ENCODE results near the gene CD200. TPM values are rescaled to one million over a fixed set of nuclear protein-coding genes. Genes with fewer than 3 reads are reported as not detected.

The CD200 gene
- total and polyA plus RNA-seq, 10 of the 15 experiments (the other 5 are each of a cell fraction or from before 2014, with no cell fraction given) = 21.2 to 84.3 (median 33.2) TPM

GRCh38 chr3:112335434-112335781 lies 2.5 kb downstream of the CD200 start:
- no TSS peak for BruUV-seq (replicated peaks)
- in situ Hi-C loops (cut with MboI) = no loop called here
- H3K79me2 ChIP-seq (ENCODE audit: control insufficient read depth, insufficient read depth, low read length) = peaks cover 70% of the 10 kb centered on the region
- FAIRE-seq (no peak), ATAC-seq (no peak), DNase-seq (ENCODE audit: low read depth, low spot score) (no peak)
- H3K36me3 ChIP-seq (ENCODE audit: control insufficient read depth in 2 of 2, insufficient read depth in 2 of 2, low read length in 1 of 2) = peaks cover 0 to 7% of the 10 kb centered on the region in 2 experiments; a peak in 1 of 4 replicates
- no peak overlapping the region for H3K27ac ChIP-seq (ENCODE audit: control insufficient read depth, insufficient read depth)
- POLR2A ChIA-PET = interaction anchor here (0.6 to 4.6 kb wide), 7 partner anchors 10 to 163 kb away, joined by 3 to 33 read pairs (median 9); partner anchors contain the start of gene BTLA
- H3K27me3 ChIP-seq (replicated peaks in 1 of 2; ENCODE audit: control insufficient read depth in 2 of 2, insufficient read depth in 2 of 2, low read length in 1 of 2) = no peaks in the 10 kb centered on the region
- H3K9ac ChIP-seq (ENCODE audit: control insufficient read depth, insufficient read depth, low read length) = no peak overlapping the region
- H3K4me2 ChIP-seq (ENCODE audit: control insufficient read depth, insufficient read depth) = peak overlapping the region; percentile 91; the same call in 1 of the 2 replicates
- H2AFZ ChIP-seq (ENCODE audit: control insufficient read depth, low read depth, low read length) = no peak overlapping the region
- no peak for TF ChIP-seq MLLT1 (IDR thresholded peaks at IDR 0.05)
- 0 out of 2 replicates have a peak, but pooled peaks have one; percentile 9 for TF ChIP-seq IKZF1 (conservative IDR thresholded peaks at IDR 0.05)
- no peak for TF ChIP-seq TARDBP (IDR thresholded peaks at IDR 0.05; ENCODE audit: borderline replicate concordance)
- TF ChIP-seq SRF (IDR thresholded peaks at IDR 0.05; ENCODE audit: low read depth in 2 of 2, low read length in 2 of 2) = no peak
- RAD21 ChIA-PET (ENCODE audit: unreplicated experiment) = interaction anchor here (1.0 to 5.7 kb wide), 16 partner anchors 9 to 224 kb away, joined by 3 to 77 read pairs (median 15); partner anchors contain the start of genes BTLA and GCSAM
- CTCF ChIA-PET = interaction anchor here (0.9 to 3.9 kb wide), 11 partner anchors 10 to 224 kb away, joined by 3 to 25 read pairs (median 4); no protein-coding TSS in a partner anchor
- 100% methylated on average over 2 of the region's 2 CpGs for WGBS (ENCODE audit: insufficient coverage, insufficient replicate concordance, low lambda C conversion rate, missing lambda C conversion rate)
- no peaks in the 10 kb centered on the region for H3K4me1 ChIP-seq (ENCODE audit: control insufficient read depth, insufficient read depth, low read length)
- SMC1A ChIA-PET (ENCODE audit: uncharacterized antibody, unreplicated experiment) = interaction anchor here (0.9 to 7.6 kb wide), 17 partner anchors 9 to 198 kb away, joined by 3 to 99 read pairs (median 23); partner anchors contain the start of genes BTLA and SLC9C1
- H3K4me3 ChIP-seq = peak overlapping the region; percentile 96; the same call in 1 of the 2 replicates
- intact Hi-C loops (cut with micrococcal nuclease; ENCODE audit: unreplicated experiment) = loop anchor here (2.0 kb wide), 1 partner anchor 71 kb away; no protein-coding TSS in a partner anchor
- no peaks in the 10 kb centered on the region for H4K20me1 ChIP-seq (ENCODE audit: control insufficient read depth, insufficient read depth)
- no peaks in the 10 kb centered on the region for H3K9me3 ChIP-seq (replicated peaks; ENCODE audit: control insufficient read depth, insufficient read depth, low read length)

Data from GM12878 (cell line).